ENCODE measurements around the gene C22orf15.

C22orf15 gene

DNA sequence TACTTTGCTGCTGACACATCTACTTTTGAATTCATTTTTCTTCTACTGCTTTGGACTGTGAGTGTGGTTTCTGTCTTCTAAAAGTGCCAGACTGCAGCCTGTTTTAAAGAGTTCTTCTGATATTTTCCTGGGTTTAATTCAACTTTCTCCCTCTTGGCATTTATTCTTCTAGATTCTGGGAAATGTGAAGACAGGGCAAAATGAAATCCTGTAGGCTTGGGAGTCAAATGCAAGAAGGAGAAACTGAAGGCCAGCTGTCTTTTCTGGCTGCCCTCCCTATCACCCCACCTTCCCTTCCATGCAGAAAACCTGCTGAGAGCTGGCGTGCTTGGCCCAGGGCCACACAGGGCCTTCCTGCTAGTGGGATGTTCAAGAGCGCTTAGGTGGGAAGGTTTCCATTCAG lies 19.5 kb upstream of the C22orf15 start:
- TF ChIP-seq, protein P1, sequence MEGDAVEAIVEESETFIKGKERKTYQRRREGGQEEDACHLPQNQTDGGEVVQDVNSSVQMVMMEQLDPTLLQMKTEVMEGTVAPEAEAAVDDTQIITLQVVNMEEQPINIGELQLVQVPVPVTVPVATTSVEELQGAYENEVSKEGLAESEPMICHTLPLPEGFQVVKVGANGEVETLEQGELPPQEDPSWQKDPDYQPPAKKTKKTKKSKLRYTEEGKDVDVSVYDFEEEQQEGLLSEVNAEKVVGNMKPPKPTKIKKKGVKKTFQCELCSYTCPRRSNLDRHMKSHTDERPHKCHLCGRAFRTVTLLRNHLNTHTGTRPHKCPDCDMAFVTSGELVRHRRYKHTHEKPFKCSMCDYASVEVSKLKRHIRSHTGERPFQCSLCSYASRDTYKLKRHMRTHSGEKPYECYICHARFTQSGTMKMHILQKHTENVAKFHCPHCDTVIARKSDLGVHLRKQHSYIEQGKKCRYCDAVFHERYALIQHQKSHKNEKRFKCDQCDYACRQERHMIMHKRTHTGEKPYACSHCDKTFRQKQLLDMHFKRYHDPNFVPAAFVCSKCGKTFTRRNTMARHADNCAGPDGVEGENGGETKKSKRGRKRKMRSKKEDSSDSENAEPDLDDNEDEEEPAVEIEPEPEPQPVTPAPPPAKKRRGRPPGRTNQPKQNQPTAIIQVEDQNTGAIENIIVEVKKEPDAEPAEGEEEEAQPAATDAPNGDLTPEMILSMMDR (IDR thresholded peaks at IDR 0.05; ENCODE audit: borderline replicate concordance, insufficient read depth, low read depth, low read length), result no peak

DNA sequence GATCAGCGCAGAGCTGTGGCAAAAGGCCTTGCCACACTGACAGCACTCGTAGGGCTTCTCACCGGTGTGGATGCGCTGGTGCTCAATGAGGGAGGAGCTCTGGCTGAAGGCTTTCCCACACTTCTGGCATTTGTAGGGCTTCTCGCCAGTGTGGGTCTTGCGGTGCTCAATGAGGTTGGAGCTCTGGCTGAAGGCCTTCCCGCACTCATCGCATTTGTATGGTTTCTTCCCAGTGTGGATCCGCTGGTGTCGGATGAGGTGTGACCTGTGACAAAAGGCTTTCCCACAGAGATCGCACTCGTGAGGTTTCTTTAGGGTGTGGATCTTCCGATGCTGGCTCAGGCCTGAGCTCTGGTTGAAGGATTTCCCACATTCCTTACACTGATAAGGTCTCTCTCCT lies 18.8 kb upstream of the C22orf15 start:
- TF ChIP-seq, protein P1 (IDR thresholded peaks at IDR 0.05; ENCODE audit: borderline replicate concordance, insufficient read depth, low read depth, low read length), result no peak

More for the DNA sequence above, 19.5 kb upstream of the C22orf15 start:
- H3K4me3 ChIP-seq (ENCODE audit: low read depth, low read length), result no peak overlapping the region

DNA sequence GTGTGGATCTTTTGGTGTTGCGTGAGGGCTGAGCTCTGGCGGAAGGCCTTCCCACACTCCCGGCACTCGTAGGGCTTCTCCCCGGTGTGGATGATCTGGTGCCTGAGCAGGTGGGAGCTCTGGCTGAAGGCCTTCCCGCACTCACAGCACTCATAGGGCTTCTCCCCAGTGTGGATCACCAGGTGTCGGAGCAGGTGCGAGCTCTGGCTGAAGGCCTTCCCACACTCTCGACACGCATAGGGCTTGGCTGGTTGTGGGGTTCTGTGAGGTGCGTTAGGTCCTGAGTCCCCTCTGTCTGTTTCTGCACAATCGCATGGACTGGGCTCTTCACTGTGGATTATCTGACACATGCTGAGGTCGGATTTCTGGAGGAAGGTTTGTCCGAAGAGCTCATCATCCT lies 18.3 kb upstream of the C22orf15 start:
- no peak overlapping the region for H3K4me3 ChIP-seq (ENCODE audit: low read depth, low read length)
- TF ChIP-seq, protein P1 (IDR thresholded peaks at IDR 0.05; ENCODE audit: borderline replicate concordance, insufficient read depth, low read depth, low read length), result no peak

More for the DNA sequence above, 18.8 kb upstream of the C22orf15 start:
- H3K4me3 ChIP-seq (ENCODE audit: low read depth, low read length), result no peak overlapping the region

DNA sequence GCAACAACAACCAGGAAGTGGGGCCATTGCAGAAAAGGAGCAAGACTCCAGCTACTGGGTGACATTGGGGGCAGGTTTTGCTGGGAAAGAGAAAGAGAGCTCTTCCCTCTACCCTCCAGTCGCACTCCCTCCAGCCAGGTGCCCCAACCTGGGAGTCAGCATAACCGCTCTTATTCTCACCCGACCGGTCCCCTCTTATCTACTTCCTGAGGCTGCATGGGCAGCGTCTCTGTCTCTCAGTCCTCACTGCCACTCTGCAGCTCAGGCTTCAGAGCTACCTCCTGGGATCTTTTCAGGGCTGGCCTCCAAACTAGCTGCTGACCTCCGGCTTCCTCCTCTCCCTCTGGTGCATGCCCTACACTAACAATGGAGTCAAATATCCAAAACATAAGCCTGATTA lies 17.0 kb upstream of the C22orf15 start:
- H3K4me3 ChIP-seq (ENCODE audit: low read depth, low read length), result no peak overlapping the region
- TF ChIP-seq, protein P1 (IDR thresholded peaks at IDR 0.05; ENCODE audit: borderline replicate concordance, insufficient read depth, low read depth, low read length), result no peak

DNA sequence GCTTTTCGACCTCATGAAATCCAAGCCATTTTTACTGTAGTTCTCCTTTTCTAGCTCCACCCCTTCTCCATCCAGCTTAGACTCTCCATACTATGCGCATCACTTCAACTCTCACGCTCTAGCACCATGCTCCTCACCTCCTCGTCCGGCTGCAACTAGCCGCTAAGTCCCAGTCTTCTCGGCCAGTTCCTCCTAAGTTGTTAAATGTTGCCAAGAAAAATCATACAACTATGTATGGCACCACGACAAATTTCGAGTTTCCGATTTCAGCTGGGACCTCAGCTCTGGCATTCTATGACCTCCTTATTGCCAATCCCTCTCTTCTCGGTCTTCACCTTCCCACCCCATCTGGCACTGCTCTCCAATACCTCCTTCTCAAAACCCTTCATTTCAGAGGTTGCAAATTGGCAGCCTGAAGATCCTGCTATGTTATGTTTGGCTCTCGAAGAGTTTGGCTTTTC lies 12.9 kb upstream of the C22orf15 start:
- TF ChIP-seq, protein P1 (IDR thresholded peaks at IDR 0.05; ENCODE audit: borderline replicate concordance, insufficient read depth, low read depth, low read length), result no peak
- no peak overlapping the region for H3K4me3 ChIP-seq (ENCODE audit: low read depth, low read length)

DNA sequence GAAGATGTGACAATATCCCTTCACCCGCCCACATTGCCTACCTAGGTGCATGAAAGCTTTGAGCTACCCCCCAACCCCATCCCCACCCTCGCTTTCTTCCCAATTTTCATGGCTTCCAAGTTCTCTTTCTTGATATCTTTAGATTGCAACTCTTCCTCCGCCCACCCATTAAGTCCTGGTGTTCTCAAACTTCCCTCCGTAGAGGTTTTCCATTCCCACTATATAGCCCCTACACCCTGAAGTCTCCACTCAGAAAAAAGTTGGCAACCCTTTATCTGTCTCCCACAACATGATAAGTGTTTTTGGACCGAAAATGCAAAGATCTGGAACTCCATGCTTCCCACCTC lies 12.4 kb upstream of the C22orf15 start:
- TF ChIP-seq, protein P1 (IDR thresholded peaks at IDR 0.05; ENCODE audit: borderline replicate concordance, insufficient read depth, low read depth, low read length), result no peak

DNA sequence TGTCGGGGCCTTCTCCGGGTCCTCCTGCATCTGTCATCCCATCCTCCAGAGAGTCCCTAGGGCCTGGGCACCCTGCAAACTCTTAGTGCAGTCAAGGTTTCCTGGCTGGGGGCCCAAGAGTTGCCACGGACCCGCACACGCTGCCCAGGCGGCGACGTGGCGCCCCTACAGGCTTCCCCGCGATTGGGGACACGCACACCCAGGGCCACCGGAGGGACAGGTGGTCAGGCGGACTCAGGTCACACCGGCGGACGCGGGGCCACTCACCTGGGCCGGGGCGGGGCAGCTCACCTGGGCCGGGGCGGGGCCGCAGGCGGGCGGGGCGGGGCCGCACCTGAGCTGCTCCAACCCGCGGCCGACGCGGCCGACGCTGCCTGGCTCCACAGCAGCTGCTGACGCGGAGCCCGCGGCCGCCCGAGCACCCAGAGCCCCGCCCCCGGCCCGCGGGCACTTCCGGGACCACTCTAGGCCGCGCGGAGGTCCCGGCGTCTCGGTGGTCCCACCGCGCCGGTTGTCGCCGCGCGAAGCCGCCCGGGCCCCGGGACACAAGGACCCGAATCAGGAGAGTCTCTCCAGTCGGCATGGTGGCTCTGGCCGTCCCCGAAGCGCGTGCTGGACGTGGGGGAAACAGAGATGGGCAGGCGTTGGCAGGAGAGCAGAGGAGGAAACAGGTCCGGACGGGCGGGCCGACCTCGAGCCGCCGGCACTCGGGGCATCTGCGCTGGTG lies 11.9 kb upstream of the C22orf15 start, which contains the start of gene ZNF70:
Gene ZNF70 (minus strand): TSS at position 399 of the 727 bp plus-strand sequence. CDS start 5,972 bp downstream, outside the sequence.
- TF ChIP-seq, protein P1 (IDR thresholded peaks at IDR 0.05; ENCODE audit: borderline replicate concordance, insufficient read depth, low read depth, low read length), result peak; percentile 41; the same call in 1 of the 2 replicates
- peak within 1 kb of the TSS; percentile 59 for H3K4me3 ChIP-seq (ENCODE audit: low read depth, low read length)

More for the DNA sequence above, 12.4 kb upstream of the C22orf15 start:
- H3K4me3 ChIP-seq (ENCODE audit: low read depth, low read length), result peak overlapping the region; percentile 59

All from GM12875 (cell line).